Mucosa of rectum (tissue), 2 donors: ENCODE data around the gene RPP25.
"Not testable (repeated sequence)": the region's sequence is repeated elsewhere in the genome, so short reads cannot be mapped to it uniquely, and the experiment has no call there.

Experiments
- H3K27ac ChIP-seq, 2 donors: one replicate each; pipeline ENCODE4 v1.7.0; 2013; ENCODE audit warnings: inconsistent platforms in 2 of 2, low read depth in 2 of 2, low read length in 2 of 2
- H3K27me3 ChIP-seq, 2 donors: one replicate each; pipeline ENCODE4 v1.7.0; 2013; ENCODE audit warnings: low read length in 2 of 2; ENCODE audit not compliant: control insufficient read depth in 2 of 2, insufficient read depth in 2 of 2
- H3K36me3 ChIP-seq, 2 donors: one replicate each; pipeline ENCODE4 v1.7.0; 2013; ENCODE audit warnings: low read length in 2 of 2; ENCODE audit not compliant: control insufficient read depth in 2 of 2, insufficient read depth in 2 of 2
- H3K4me1 ChIP-seq, 2 donors: one replicate each; pipeline ENCODE4 v1.7.0; 2013; ENCODE audit warnings: low read length in 2 of 2, mild to moderate bottlenecking in 1 of 2; ENCODE audit not compliant: control insufficient read depth in 2 of 2, insufficient read depth in 2 of 2
- H3K4me3 ChIP-seq, 2 donors: one replicate each; pipeline ENCODE4 v1.7.0; 2013; ENCODE audit warnings: low read length in 2 of 2
- H3K9ac ChIP-seq, 2 donors: one replicate each; pipeline ENCODE4 v1.7.0; 2013; ENCODE audit warnings: low read length in 2 of 2, low read depth in 1 of 2, mild to moderate bottlenecking in 1 of 2
- H3K9me3 ChIP-seq, 2 donors: one replicate each; pipeline ENCODE4 v1.7.0; 2013; ENCODE audit warnings: low read length in 2 of 2; ENCODE audit not compliant: control insufficient read depth in 2 of 2
- donor health status: healthy.
- donor health status: Normal muscosa, but diverticular disease.

RPP25 gene

DNA sequence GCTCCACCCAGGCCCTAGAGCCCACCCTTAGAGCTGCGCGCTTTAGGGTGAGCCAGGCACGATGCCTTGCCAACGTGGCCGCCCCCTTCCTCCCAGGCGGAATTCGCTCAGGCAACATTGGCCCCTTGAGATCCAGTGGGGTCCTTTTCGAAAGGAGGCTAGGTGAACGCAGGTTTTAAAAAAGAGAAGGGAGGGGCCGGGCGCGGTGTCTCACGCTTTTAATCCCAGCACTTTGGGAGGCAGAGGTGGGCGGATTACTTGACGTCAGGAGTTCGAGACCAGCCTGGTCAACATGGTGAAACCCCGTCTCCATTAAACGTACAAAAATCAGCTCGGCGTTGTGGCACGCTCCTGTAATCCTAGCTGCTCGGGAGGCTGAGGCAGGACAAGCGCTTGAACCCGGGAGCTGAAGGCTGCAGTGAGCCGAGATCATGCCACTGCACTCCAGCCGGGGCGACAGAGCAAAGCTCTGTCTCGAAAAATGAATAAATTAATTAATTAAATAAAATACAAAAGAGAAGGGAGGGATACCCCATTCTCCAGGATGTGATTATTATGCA lies 984 bp upstream of the RPP25 start:
- Histone ChIP-seq H3K27me3 (peaks cover 0 to 3% of the 10 kb centered on the region in 2 donors), H3K9ac (peak overlapping the region; percentile 82 to 90), H3K27ac (peak overlapping the region; percentile 90 to 91), H3K36me3 (no peaks in the 10 kb centered on the region), H3K9me3 (no peaks in the 10 kb centered on the region), H3K4me1 (peaks cover 37 to 49% of the 10 kb centered on the region in 2 donors), H3K4me3 (peak overlapping the region; percentile 85 to 92)

DNA sequence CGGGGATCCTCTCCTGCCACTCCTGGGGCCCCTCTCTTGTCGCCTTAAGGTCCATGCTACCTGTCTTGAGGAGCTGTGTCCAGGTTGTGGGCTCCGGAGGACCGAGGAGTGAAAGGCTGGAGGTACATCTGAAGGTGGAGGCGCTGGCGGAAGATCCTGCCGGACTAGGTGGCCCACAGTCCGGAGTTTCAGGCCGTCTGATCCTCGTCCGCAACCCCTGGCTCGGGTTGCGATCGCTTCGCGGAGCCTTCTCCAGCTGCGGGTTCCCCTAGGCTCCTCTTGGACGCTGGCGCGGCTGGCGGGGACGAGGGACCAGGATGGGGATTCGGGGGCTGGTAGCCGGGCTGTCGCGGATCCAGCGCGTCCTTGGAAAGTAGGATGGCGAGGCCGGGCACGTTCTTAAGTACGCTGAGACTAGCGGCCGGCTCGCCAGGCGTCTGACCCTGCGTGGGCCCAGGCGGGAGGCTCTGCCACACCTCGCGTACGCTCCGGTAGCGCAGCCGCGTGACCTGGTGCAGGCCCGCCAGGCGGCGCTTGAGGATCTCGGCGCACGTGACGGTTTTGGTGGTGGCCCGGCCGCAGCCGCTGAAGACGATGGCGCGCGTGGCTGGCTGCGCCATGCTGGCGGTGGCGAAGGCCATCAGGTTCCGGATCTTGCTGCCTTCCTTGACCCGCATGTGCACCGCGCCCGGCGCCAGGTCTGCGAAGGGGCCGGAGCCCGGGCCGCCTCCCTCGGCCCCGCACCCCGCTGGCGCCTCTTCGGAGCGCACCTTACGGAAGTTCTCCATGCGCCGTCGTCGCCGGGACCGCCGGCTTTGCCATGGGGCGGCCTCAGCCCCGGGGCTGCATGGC lies 550 bp downstream of the RPP25 start:
- Histone ChIP-seq H3K27me3 (peaks cover 0 to 3% of the 10 kb centered on the region in 2 donors), H3K9ac (peak overlapping the region; percentile 41 to 82)

DNA sequence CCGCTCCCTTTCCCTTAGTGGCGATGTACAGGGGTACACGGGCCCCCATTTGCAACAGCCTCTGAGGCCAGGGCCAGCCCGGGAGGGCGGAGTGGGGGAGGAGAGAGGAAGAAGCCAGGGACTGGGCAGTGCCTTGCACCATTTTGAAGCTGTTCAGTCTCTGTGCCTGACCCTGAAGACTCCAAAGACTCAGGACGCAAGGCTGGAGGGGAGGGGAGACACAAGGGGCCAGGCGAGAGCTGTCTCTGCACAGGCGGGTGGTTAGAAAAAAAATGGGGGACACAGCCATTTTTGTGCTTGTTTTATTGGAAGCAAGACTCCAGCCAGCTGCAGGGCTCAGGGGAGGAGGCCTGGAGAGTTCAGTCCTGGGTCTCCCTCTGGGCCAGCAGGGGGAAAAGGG lies 1.6 kb downstream of the RPP25 start:
- Histone ChIP-seq H3K36me3 (no peaks in the 10 kb centered on the region), H3K27ac (no peak overlapping the region), H3K27me3 (peaks cover 0 to 3% of the 10 kb centered on the region in 2 donors), H3K9ac (no peak overlapping the region), H3K9me3 (no peaks in the 10 kb centered on the region), H3K4me1 (peaks cover 37 to 46% of the 10 kb centered on the region in 2 donors), H3K4me3 (peak overlapping the region; percentile 17 to 85)

More for the DNA sequence above, 550 bp downstream of the RPP25 start:
- H3K27ac ChIP-seq, result peak overlapping the region; percentile 90 to 91
- peaks cover 37 to 48% of the 10 kb centered on the region in 2 donors for H3K4me1 ChIP-seq
- H3K4me3 ChIP-seq, result peak overlapping the region; percentile 85 to 92
- no peaks in the 10 kb centered on the region for H3K36me3 ChIP-seq
- no peaks in the 10 kb centered on the region for H3K9me3 ChIP-seq

- H3K4me1 ChIP-seq, result peaks cover 37 to 45% of the 10 kb centered on the region in 2 donors
- no peaks in the 10 kb centered on the region for H3K9me3 ChIP-seq
- H3K36me3 ChIP-seq, result no peaks in the 10 kb centered on the region
- H3K27ac ChIP-seq, result no peak overlapping the region
- H3K9ac ChIP-seq, result peak overlapping the region in 1 of 2 donors; percentile 24
- peak overlapping the region; percentile 17 to 85 for H3K4me3 ChIP-seq
- H3K27me3 ChIP-seq, result peaks cover 0 to 3% of the 10 kb centered on the region in 2 donors
These were observed 2.1 kb downstream of the RPP25 start for GRCh38 chr15:74954515-74954914.

DNA sequence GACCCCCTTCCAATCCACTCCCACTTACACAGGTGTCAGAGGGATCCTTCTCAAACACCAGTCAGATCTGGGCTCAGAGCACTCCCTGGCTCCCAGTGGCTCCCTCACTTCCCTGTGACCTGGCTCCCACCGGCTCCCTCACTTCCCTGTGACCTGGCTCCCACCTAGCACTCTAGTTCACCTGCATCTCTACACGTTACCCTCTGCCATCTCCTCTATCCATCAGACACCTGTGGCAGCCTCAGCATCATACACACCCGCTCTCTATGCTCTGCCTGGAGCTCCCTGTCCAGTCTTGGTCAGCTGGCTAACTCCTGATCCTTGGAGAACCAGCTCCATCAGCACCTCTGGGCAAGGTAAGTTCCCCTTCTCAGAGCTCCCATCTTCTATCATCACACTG lies 5.6 kb downstream of the RPP25 start:
- H3K27ac ChIP-seq, result no peak overlapping the region
- H3K9ac ChIP-seq, result no peak overlapping the region
- no peak overlapping the region for H3K4me3 ChIP-seq
- peaks cover 18 to 20% of the 10 kb centered on the region in 2 donors for H3K4me1 ChIP-seq
- no peaks in the 10 kb centered on the region for H3K27me3 ChIP-seq
- no peaks in the 10 kb centered on the region for H3K36me3 ChIP-seq
- no peaks in the 10 kb centered on the region for H3K9me3 ChIP-seq

- Histone ChIP-seq H3K9ac (no peak overlapping the region), H3K27ac (no peak overlapping the region), H3K27me3 (no peaks in the 10 kb centered on the region), H3K4me3 (no peak overlapping the region), H3K36me3 (no peaks in the 10 kb centered on the region), H3K9me3 (no peaks in the 10 kb centered on the region), H3K4me1 (peaks cover 11 to 13% of the 10 kb centered on the region in 2 donors)
These were observed 6.3 kb downstream of the RPP25 start for GRCh38 chr15:74950078-74950908.

- H3K4me3 ChIP-seq, result peak within 1 kb of the TSS; percentile 78 to 91
- no peaks in the 10 kb centered on the region for H3K27me3 ChIP-seq
- H3K9me3 ChIP-seq, result no peaks in the 10 kb centered on the region
- peaks cover 11 to 20% of the 10 kb centered on the region in 2 donors for H3K4me1 ChIP-seq
- H3K27ac ChIP-seq, result peak within 1 kb of the TSS; percentile 98
- H3K36me3 ChIP-seq, result no peaks in the 10 kb centered on the region
- peak within 1 kb of the TSS; percentile 81 to 96 for H3K9ac ChIP-seq
These were observed 18.8 kb downstream of the RPP25 start, which contains the start of gene COX5A for GRCh38 chr15:74937590-74938371. Gene COX5A, minus strand, starts transcription at chr15:74938073. Its CDS starts 59 bp downstream, at chr15:74938014.

- Histone ChIP-seq H3K9me3 (no peaks in the 10 kb centered on the region), H3K36me3 (no peaks in the 10 kb centered on the region), H3K4me3 (peak overlapping the region; percentile 78 to 91), H3K27ac (peak overlapping the region; percentile 98), H3K9ac (peak overlapping the region; percentile 81 to 96), H3K27me3 (no peaks in the 10 kb centered on the region), H3K4me1 (peaks cover 11 to 24% of the 10 kb centered on the region in 2 donors)
These were observed 19.3 kb downstream of the RPP25 start for GRCh38 chr15:74937272-74937589.

DNA sequence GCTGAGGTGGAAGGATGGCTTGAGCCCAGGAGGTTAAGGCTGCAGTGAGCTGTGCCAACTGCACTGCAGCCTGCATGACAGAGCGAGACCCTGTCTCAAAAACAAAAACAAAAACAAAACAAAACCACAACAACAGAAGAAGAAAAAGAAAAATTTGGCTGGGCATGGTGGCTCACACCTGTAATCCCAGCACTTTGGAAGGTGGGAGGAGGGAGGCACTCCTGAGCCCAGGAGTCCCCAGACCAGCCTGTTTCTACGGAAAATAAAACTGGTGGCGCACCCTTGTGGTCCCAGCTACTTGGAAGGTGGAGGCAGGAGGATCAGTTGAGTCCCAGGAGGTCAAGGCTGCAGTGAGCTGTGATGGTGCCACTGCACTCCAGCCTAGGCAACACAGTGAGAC lies 21.4 kb downstream of the RPP25 start:
- H3K27me3 ChIP-seq, H3K9me3 ChIP-seq, H3K36me3 ChIP-seq: not testable (repeated sequence)
- peak overlapping the region in 1 of 2 donors; percentile 54 for H3K9ac ChIP-seq
- H3K4me3 ChIP-seq, result peak overlapping the region in 1 of 2 donors; percentile 14
- H3K27ac ChIP-seq, result peak overlapping the region; percentile 56 to 61
- H3K4me1 ChIP-seq, result peaks cover 16 to 34% of the 10 kb centered on the region in 2 donors
